PC-9 (cell line): Measurements from ENCODE around the gene TENM4.

ENCODE experiments used
- EZH2 ChIP-seq: fragments of 200-600 bp; sonication (generic); IDR thresholded peaks from 2 replicates; pipeline ENCODE4 v1.8.0; 2017; ENCODE audit warnings: antibody characterized with exemption, low read depth
- TF ChIP-seq, protein P1 (sequence below): fragments of 200-600 bp; sonication (generic); conservative IDR thresholded peaks from 2 replicates; pipeline ENCODE4 v1.6.1; 2017; ENCODE audit warnings: mixed run types, antibody characterized with exemption, mild to moderate bottlenecking, moderate library complexity

DNA sequence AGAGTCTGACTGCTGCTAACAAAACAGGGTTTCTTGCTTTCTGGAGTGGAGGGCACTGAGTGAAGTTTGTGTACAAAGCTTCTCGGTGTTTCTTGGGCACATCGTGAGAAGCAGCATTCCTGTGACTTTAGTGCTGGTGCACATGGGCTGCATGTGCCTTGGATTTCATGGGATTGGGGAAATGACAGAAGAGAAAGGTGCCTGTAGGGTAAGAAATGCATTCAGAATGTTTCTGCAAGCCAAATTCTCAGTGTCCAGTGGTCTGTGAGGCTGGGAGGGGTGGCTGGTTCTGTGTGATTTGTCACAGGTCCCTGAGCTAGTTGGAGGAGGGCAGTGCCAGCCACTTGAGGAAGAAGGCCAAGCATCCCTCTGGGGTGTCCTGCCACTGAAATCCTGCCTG is 462.0 kb downstream of the TENM4 start:
- TF ChIP-seq, protein P1, sequence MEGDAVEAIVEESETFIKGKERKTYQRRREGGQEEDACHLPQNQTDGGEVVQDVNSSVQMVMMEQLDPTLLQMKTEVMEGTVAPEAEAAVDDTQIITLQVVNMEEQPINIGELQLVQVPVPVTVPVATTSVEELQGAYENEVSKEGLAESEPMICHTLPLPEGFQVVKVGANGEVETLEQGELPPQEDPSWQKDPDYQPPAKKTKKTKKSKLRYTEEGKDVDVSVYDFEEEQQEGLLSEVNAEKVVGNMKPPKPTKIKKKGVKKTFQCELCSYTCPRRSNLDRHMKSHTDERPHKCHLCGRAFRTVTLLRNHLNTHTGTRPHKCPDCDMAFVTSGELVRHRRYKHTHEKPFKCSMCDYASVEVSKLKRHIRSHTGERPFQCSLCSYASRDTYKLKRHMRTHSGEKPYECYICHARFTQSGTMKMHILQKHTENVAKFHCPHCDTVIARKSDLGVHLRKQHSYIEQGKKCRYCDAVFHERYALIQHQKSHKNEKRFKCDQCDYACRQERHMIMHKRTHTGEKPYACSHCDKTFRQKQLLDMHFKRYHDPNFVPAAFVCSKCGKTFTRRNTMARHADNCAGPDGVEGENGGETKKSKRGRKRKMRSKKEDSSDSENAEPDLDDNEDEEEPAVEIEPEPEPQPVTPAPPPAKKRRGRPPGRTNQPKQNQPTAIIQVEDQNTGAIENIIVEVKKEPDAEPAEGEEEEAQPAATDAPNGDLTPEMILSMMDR, result no peak
- no peak for TF ChIP-seq EZH2
